AG09309 (cell line): ENCODE data around the gene LRRC4B.
"Not testable (repeated sequence)": the region's sequence is repeated elsewhere in the genome, so short reads cannot be mapped to it uniquely, and the experiment has no call there.

ENCODE experiments used
- DNase-seq: peaks from one replicate; pipeline ENCODE4 v3.0.0-alpha.2; 2010; ENCODE audit warnings: low read depth
- H3K4me3 ChIP-seq: 2 replicates; pipeline ENCODE4 v1.5.1; 2011; ENCODE audit warnings: mild to moderate bottlenecking, low read depth, low read length, moderate library complexity; ENCODE audit not compliant: control insufficient read depth
- CTCF ChIP-seq: IDR thresholded peaks from 2 replicates; pipeline ENCODE4 v1.5.1; 2011; ENCODE audit warnings: mild to moderate bottlenecking, low read depth, low read length, inconsistent platforms; ENCODE audit not compliant: insufficient read depth, control insufficient read depth; ENCODE audit errors: missing control alignments

The LRRC4B gene

GRCh38 chr19:50602935-50603334, 34.7 kb upstream of the LRRC4B start:
- TF ChIP-seq CTCF, result no peak

GRCh38 chr19:50602496-50602895, 34.3 kb upstream of the LRRC4B start:
- DNase-seq, result no peak
- no peak overlapping the region for H3K4me3 ChIP-seq
- no peak for TF ChIP-seq CTCF

More at GRCh38 chr19:50602935-50603334, 34.7 kb upstream of the LRRC4B start:
- H3K4me3 ChIP-seq, result no peak overlapping the region
- DNase-seq, result no peak

GRCh38 chr19:50602089-50602422, 33.8 kb upstream of the LRRC4B start:
- H3K4me3 ChIP-seq, result no peak overlapping the region
- DNase-seq, result no peak
- no peak for TF ChIP-seq CTCF

GRCh38 chr19:50601407-50602088, 33.3 kb upstream of the LRRC4B start:
- TF ChIP-seq CTCF, result no peak
- H3K4me3 ChIP-seq, result no peak overlapping the region
- no peak for DNase-seq

- DNase-seq, result no peak
- no peak for TF ChIP-seq CTCF
These were observed 31.2 kb upstream of the LRRC4B start for GRCh38 chr19:50599427-50599826.

GRCh38 chr19:50590191-50590590, 22.0 kb upstream of the LRRC4B start:
- H3K4me3 ChIP-seq, result no peak overlapping the region
- TF ChIP-seq CTCF, result no peak
- no peak for DNase-seq

More at GRCh38 chr19:50599427-50599826, 31.2 kb upstream of the LRRC4B start:
- H3K4me3 ChIP-seq, result no peak overlapping the region

GRCh38 chr19:50581795-50582660, 13.8 kb upstream of the LRRC4B start:
- DNase-seq, H3K4me3 ChIP-seq: not testable (repeated sequence)
